GM19099 (cell line): Measurements from ENCODE around the gene RFNG.

Source experiments
- POLR2A ChIP-seq: IDR thresholded peaks from 3 replicates; pipeline ENCODE4 v1.6.1; 2011; ENCODE audit warnings: low read depth; ENCODE audit not compliant: insufficient read length; ENCODE audit errors: extremely low read depth

The RFNG gene

DNA sequence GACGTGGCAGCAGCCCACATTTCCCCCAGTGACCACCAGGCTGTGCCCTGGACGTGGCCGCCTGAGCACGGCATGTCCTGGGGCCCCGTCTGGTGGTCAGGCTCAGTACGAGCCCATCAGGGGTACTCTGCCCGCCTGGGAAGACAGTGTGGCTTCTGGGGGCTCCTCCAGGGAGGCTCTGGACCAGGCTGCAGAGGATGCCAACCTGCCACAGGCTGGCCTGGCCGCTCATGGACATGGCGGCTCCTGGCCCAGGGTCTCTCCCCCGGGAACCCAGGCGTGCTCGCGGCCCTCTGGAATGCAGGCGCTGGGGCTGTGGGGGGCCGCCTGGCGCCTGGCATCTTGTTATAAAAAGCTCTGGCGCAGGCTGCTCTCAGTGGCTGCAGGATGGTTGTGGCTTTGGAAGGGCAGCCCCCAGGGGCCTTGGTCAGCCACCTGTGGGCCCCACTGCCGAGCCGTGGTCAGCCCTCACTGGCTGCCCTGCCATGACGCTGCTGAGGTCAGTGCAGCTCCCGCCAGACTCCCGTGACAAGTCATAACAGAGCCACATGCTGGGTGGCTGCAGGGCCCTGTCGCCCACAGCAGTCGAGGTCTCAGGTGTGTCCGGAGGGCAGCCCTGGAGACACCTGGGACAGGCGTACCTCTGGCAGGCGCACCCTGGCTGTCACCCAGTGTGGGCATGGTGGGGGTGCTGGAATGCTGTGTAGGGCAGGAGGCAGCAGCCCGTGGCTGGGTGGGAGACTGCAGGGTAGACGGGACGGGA lies 43.9 kb downstream of the RFNG start:
- TF ChIP-seq POLR2A, result no peak

- TF ChIP-seq POLR2A, result no peak
These were observed 44.5 kb downstream of the RFNG start for GRCh38 chr17:82007228-82007494.

GRCh38 chr17:82006468-82007227 lies 45.0 kb downstream of the RFNG start:
- TF ChIP-seq POLR2A, result no peak

- no peak for TF ChIP-seq POLR2A
These were observed 45.8 kb downstream of the RFNG start for GRCh38 chr17:82005701-82006348.

GRCh38 chr17:82004517-82005455 lies 46.8 kb downstream of the RFNG start:
- TF ChIP-seq POLR2A, result no peak

DNA sequence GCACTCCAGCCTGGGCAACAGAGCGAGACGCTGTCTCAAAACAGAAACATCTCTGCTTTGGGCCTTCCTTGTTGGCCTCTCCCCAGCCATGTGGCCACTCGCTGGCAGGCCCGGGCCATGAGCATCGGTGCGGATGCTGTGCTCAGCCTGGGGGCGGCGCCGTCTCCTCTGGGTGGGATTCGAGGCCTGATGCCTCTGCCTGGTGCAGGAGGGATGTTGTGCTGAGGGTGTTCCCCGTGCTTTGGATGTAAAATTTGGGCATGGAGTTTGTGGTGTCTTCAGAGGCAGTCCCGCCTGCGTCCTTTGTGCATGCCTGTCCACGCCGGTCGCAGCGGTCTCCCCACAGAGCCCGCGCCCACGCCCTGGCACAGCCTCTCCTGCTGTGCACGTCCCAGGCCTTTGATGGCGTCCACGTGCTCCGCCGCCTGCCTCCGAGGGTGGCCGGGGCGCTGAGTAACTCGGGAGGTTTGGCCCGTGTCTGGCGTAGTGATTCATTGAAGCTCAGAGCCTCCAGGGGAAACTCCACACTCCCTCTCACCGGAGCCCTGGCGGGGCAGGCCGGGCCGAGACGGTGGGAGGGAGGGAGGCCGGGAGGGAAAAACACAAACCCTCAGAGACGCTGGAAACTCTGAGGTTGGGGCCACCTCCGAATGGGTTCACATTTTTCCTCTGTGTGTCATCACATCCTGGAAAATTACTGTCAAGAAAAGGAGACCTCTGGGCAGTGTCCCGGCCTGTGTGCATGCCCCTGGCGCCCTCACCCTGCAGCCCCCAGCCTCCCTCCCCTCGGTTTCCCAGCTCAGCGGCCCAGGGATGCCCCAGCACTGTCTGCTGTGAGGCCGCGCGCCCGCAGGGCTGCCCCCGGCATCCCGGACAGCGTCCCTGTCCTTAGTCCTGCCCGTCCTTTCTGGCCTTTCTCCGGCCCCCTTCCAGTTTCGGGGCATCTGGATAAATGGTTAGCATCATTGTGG lies 47.9 kb downstream of the RFNG start:
- no peak for TF ChIP-seq POLR2A

DNA sequence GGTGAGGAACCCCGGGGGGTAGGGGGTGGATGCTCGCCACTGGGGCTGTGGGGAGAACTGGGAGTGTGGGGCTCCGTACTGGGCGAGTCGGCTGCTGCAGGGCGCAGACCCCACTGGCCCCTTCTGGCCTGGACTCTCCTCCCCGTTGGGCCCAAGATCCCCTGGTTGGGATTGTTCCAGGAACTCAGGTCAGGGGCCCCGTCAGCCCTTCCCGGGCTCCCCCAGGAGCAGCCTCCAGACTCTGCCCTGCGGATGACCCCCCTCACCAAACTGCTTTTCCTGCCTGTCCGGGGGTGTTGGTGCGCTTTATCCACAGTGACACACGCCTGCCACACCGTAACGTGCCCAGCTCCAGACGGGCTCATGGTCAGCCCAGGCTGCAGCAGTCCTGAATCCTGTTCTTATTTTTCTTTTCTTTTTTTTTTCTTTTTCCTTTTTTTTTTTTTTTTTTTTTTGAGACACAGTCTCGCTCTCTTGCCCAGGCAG lies 50.0 kb downstream of the RFNG start:
- TF ChIP-seq POLR2A, result no peak

GRCh38 chr17:82000803-82001570 lies 50.6 kb downstream of the RFNG start:
- no peak for TF ChIP-seq POLR2A

GRCh38 chr17:81999976-82000802 lies 51.4 kb downstream of the RFNG start:
- no peak for TF ChIP-seq POLR2A

DNA sequence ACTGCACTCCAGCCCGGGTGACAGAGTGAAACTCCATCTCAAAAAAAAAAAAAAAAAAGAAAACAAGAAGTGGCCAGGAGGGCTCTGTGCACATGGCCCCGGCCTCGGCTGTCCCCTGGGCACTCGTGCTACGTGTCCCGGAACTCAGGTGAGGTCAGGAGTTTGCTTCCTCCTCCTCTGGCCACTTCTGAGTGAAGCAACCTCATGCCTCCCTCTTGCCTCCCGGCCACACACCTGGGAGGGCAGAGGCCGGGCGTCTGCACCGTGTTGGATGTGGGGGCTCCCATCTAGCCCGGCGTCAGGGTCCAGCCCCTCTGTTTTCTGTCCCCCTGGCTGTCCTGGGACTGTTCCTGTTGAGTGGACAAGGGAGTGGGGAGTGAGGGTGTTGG lies 52.0 kb downstream of the RFNG start:
- no peak for TF ChIP-seq POLR2A

GRCh38 chr17:81998691-81999438 lies 52.7 kb downstream of the RFNG start:
- TF ChIP-seq POLR2A, result no peak
